H1 (cell line): ENCODE data around the gene CHST8. TPM values are rescaled to one million over a fixed set of nuclear protein-coding genes. Genes with fewer than 3 reads are reported as not detected.

Experiments used
- CTCF ChIA-PET: fragments of 300-600 bp; sonication (Branson Sonifier 250); formaldehyde crosslinking; loops from one replicate; lab custom pipeline; 2021; ENCODE audit not compliant: partially characterized antibody; lab: Charles Lee
- POLR2A ChIA-PET: fragments of 300-600 bp; sonication (Branson Sonifier 250); formaldehyde crosslinking; loops from one replicate; lab custom pipeline; 2021; ENCODE audit warnings: inconsistent platforms; ENCODE audit not compliant: partially characterized antibody; lab: Charles Lee
- DNase-seq, 2 experiments: peaks; one replicate each; pipeline versions ENCODE4 v3.0.0 to v3.0.0-alpha.2; 2010 to 2022; ENCODE audit warnings: low spot score in 2 of 2, low read depth in 1 of 2, mixed read lengths in 1 of 2
- FAIRE-seq: peaks from 2 replicates; lab custom pipeline; 2011; peaks lifted over from hg19 to GRCh38; lab: Jason Lieb, UNC
- H2AFZ ChIP-seq: 2 replicates; pipeline ENCODE4 v1.8.1; 2012; ENCODE audit warnings: low read length, inconsistent platforms
- H2AK5ac ChIP-seq: 2 replicates; pipeline ENCODE4 v1.6.1; 2013; ENCODE audit warnings: low read depth, low read length
- H2BK120ac ChIP-seq: replicated peaks from 2 replicates; pipeline ENCODE3; 2013; ENCODE audit warnings: low read depth, low read length, inconsistent platforms
- H2BK12ac ChIP-seq: 2 replicates; pipeline ENCODE4 v1.6.1; 2013; ENCODE audit warnings: low read depth, low read length
- H2BK15ac ChIP-seq: 2 replicates; pipeline ENCODE4 v1.6.1; 2013; ENCODE audit warnings: low read length
- H2BK20ac ChIP-seq: 2 replicates; pipeline ENCODE4 v1.6.1; 2013; ENCODE audit warnings: low read length
- H2BK5ac ChIP-seq: 2 replicates; pipeline ENCODE4 v1.6.1; 2013; ENCODE audit warnings: low read depth, low read length
- H3K14ac ChIP-seq: 2 replicates; pipeline ENCODE4 v1.6.1; 2013; ENCODE audit warnings: inconsistent platforms; ENCODE audit not compliant: insufficient read length
- H3K18ac ChIP-seq: 2 replicates; pipeline ENCODE4 v1.6.1; 2013; ENCODE audit warnings: low read length; ENCODE audit errors: extremely low read depth
- H3K23ac ChIP-seq: 2 replicates; pipeline ENCODE4 v1.6.1; 2013; ENCODE audit warnings: inconsistent platforms; ENCODE audit not compliant: insufficient read length
- H3K23me2 ChIP-seq: 2 replicates; pipeline ENCODE4 v1.6.1; 2013; ENCODE audit warnings: low read depth, low read length
- H3K27ac ChIP-seq: 2 replicates; pipeline ENCODE4 v1.6.1; 2011; ENCODE audit warnings: low read depth, low read length, inconsistent platforms
- H3K27me3 ChIP-seq, 4 experiments: replicated peaks in 1 of 4; 1 replicate in 1 of 4; 2 replicates in 3 of 4; pipeline versions ENCODE4 v1.6.1 to v1.8.1; 2011 to 2013; ENCODE audit warnings: low read length in 3 of 4, mild to moderate bottlenecking in 3 of 4, inconsistent platforms in 2 of 4, mixed read lengths in 2 of 4, moderate library complexity in 1 of 4; ENCODE audit not compliant: control insufficient read depth in 3 of 4, insufficient read depth in 3 of 4; ENCODE audit errors: extremely low read depth in 1 of 4
- H3K36me3 ChIP-seq, 4 experiments: 2 replicates each; pipeline versions ENCODE4 v1.6.1 to v1.8.1; 2011 to 2013; ENCODE audit warnings: mild to moderate bottlenecking in 4 of 4, low read length in 3 of 4, moderate library complexity in 2 of 4, control low read depth in 1 of 4, inconsistent platforms in 1 of 4; ENCODE audit not compliant: insufficient read depth in 4 of 4, control insufficient read depth in 2 of 4
- H3K4ac ChIP-seq: replicated peaks from 2 replicates; pipeline ENCODE3; 2013; ENCODE audit warnings: low read length, low read depth, mixed read lengths, inconsistent platforms; ENCODE audit not compliant: insufficient read length
- H3K4me1 ChIP-seq, 4 experiments: replicated peaks in 1 of 4; 1 replicate in 1 of 4; 2 replicates in 3 of 4; pipeline versions ENCODE4 v1.6.1 to v1.8.1; 2011 to 2013; ENCODE audit warnings: low read length in 3 of 4, inconsistent platforms in 2 of 4, mixed read lengths in 1 of 4; ENCODE audit not compliant: insufficient read depth in 4 of 4, control insufficient read depth in 3 of 4
- H3K4me2 ChIP-seq, 2 experiments: 2 replicates each; pipeline versions ENCODE4 v1.6.1 to v1.8.1; 2011 to 2013; ENCODE audit warnings: low read depth in 2 of 2, low read length in 2 of 2, control low read depth in 1 of 2, inconsistent platforms in 1 of 2, mild to moderate bottlenecking in 1 of 2; ENCODE audit not compliant: insufficient read depth in 1 of 2
- H3K4me3 ChIP-seq, 4 experiments: fragments of 200-600, 300-600 bp in 1 of 4; sonication (generic), shearing (Covaris generic), sonication (Bioruptor Twin) in 1 of 4; 2 replicates each; pipeline versions ENCODE4 v1.5.1 to v1.8.1; 2011 to 2016; ENCODE audit warnings: low read length in 4 of 4, low read depth in 3 of 4, control low read depth in 2 of 4, inconsistent platforms in 2 of 4, mild to moderate bottlenecking in 2 of 4, mixed read lengths in 1 of 4, moderate library complexity in 1 of 4; ENCODE audit not compliant: insufficient read depth in 2 of 4; ENCODE audit errors: extremely low read depth in 1 of 4
- H3K56ac ChIP-seq: replicated peaks from 2 replicates; pipeline ENCODE3; 2013; ENCODE audit warnings: low read depth, mild to moderate bottlenecking, mixed read lengths, low read length, inconsistent platforms; ENCODE audit not compliant: insufficient read length
- H3K79me1 ChIP-seq: 2 replicates; pipeline ENCODE4 v1.6.1; 2013; ENCODE audit warnings: low read depth, low read length, control low read depth
- H3K79me2 ChIP-seq, 2 experiments: 2 replicates each; pipeline versions ENCODE4 v1.6.1 to v1.8.1; 2012 to 2013; ENCODE audit warnings: low read length in 2 of 2, mild to moderate bottlenecking in 2 of 2, inconsistent platforms in 1 of 2; ENCODE audit not compliant: insufficient read depth in 2 of 2, control insufficient read depth in 1 of 2
- H3K9ac ChIP-seq, 4 experiments: replicated peaks in 1 of 4; 1 replicate in 1 of 4; 2 replicates in 3 of 4; pipeline versions ENCODE4 v1.6.1 to v1.8.1; 2011 to 2013; ENCODE audit warnings: low read depth in 3 of 4, low read length in 3 of 4, control low read depth in 2 of 4, mild to moderate bottlenecking in 2 of 4, moderate library complexity in 2 of 4, inconsistent platforms in 1 of 4; ENCODE audit errors: extremely low read depth in 1 of 4
- H3K9me3 ChIP-seq, 2 experiments: 2 replicates each; pipeline versions ENCODE4 v1.6.1 to v1.8.1; 2012 to 2013; ENCODE audit warnings: mild to moderate bottlenecking in 2 of 2, moderate library complexity in 2 of 2, control low read depth in 1 of 2, inconsistent platforms in 1 of 2, low read depth in 1 of 2, low read length in 1 of 2, mixed read lengths in 1 of 2; ENCODE audit not compliant: insufficient read depth in 2 of 2
- H4K20me1 ChIP-seq, 2 experiments: replicated peaks in 1 of 2; 2 replicates each; pipeline versions ENCODE3 to v1.8.1; 2011 to 2013; ENCODE audit warnings: inconsistent platforms in 2 of 2, low read length in 2 of 2, mild to moderate bottlenecking in 1 of 2; ENCODE audit not compliant: insufficient read depth in 2 of 2, control insufficient read depth in 1 of 2
- H4K5ac ChIP-seq: 2 replicates; pipeline ENCODE4 v1.6.1; 2013; ENCODE audit warnings: low read length, low read depth, mixed read lengths, inconsistent platforms; ENCODE audit not compliant: insufficient read length
- H4K8ac ChIP-seq: 2 replicates; pipeline ENCODE4 v1.8.0; 2013; ENCODE audit warnings: mild to moderate bottlenecking, moderate library complexity, low read length, inconsistent platforms; ENCODE audit not compliant: insufficient read depth; ENCODE audit errors: extremely low read depth
- H4K91ac ChIP-seq: replicated peaks from 2 replicates; pipeline ENCODE3; 2013; ENCODE audit warnings: low read length, mixed read lengths, inconsistent platforms; ENCODE audit not compliant: insufficient read length
- ASH2L ChIP-seq: fragments of 200-600, 300-600 bp; sonication (generic); IDR thresholded peaks from one replicate; pipeline ENCODE4 v1.7.1; 2017; ENCODE audit warnings: low read length
- BCL11A ChIP-seq, 2 experiments: IDR thresholded peaks; one replicate each; pipeline ENCODE4 v1.6.1; 2011; ENCODE audit warnings: low read depth in 2 of 2, low read length in 2 of 2, mild to moderate bottlenecking in 2 of 2
- CTBP2 ChIP-seq: IDR thresholded peaks from 2 replicates; pipeline ENCODE4 v1.7.0; 2011; ENCODE audit warnings: borderline replicate concordance, mild to moderate bottlenecking, moderate library complexity, mixed read lengths, low read length; ENCODE audit not compliant: insufficient read depth, insufficient read length
- GABPA ChIP-seq: IDR thresholded peaks from 2 replicates; pipeline ENCODE4 v1.6.1; 2011; ENCODE audit warnings: mild to moderate bottlenecking, low read length, moderate library complexity, borderline replicate concordance; ENCODE audit not compliant: insufficient read depth
- JUN ChIP-seq: IDR thresholded peaks from 2 replicates; pipeline ENCODE4 v1.6.1; 2011; ENCODE audit warnings: low read depth, mild to moderate bottlenecking, improper control_type of control experiment, low read length
- NANOG ChIP-seq: IDR thresholded peaks from 2 replicates; pipeline ENCODE4 v1.6.1; 2011; ENCODE audit warnings: low read length, low read depth, mild to moderate bottlenecking, inconsistent platforms; ENCODE audit not compliant: insufficient read depth, poor library complexity, severe bottlenecking
- PHF8 ChIP-seq: fragments of 200-600 bp; sonication (generic); conservative IDR thresholded peaks from 2 replicates; pipeline ENCODE4 v1.7.1; 2012; ENCODE audit warnings: low read depth, mild to moderate bottlenecking, inconsistent platforms, low read length, moderate library complexity
- SP2 ChIP-seq: IDR thresholded peaks from 2 replicates; pipeline ENCODE4 v1.6.1; 2012; ENCODE audit warnings: mild to moderate bottlenecking, low read length, inconsistent platforms
- SP4 ChIP-seq: IDR thresholded peaks from 2 replicates; pipeline ENCODE4 v1.6.1; 2012; ENCODE audit warnings: low read length, inconsistent platforms
- WGBS, 2 experiments: shearing (Covaris generic) in 1 of 2; methylation state at CpG; one replicate each; pipeline versions ENCODE4 v1.1.6 to v1.1.7; 2013 to 2015; ENCODE audit warnings: low lambda C conversion rate in 2 of 2, mixed read lengths in 2 of 2, inconsistent platforms in 1 of 2, low coverage in 1 of 2, missing lambda C conversion rate in 1 of 2; ENCODE audit not compliant: insufficient replicate concordance in 2 of 2, insufficient coverage in 1 of 2, insufficient read length in 1 of 2; ENCODE audit errors: extremely low coverage in 1 of 2, missing lambda C conversion rate in 1 of 2; 5-methylcytosine and 5-hydroxymethylcytosine counted together
- polyA plus RNA-seq, 7 experiments: library from polyadenylated mRNA; depleted of rRNA in 3 of 7; stranded (reverse) in 5 of 7; unstranded in 2 of 7; fragments of >200 nt in 5 of 7; fragments of 200-250 nt in 2 of 7; gene quantifications; 1 replicate in 5 of 7; 2 replicates in 1 of 7; 4 replicates in 1 of 7; pipeline versions ENCODE4 v1.2.1 to v1.2.3, GENCODE V29; 2011 to 2013; ENCODE audit warnings: missing spikeins in 2 of 7, mixed read lengths in 2 of 7
- total RNA-seq: library from RNA; stranded (reverse); fragmentation: NEBNext Ultra II Directional; extraction: Animal tissue kit (Norgen Biotek cat#: 25700); gene quantifications from 2 replicates; pipeline ENCODE4 v1.2.1, GENCODE V29; 2021

Gene CHST8
- total and polyA plus RNA-seq, 2 of the 8 experiments (the other 6 are each of a cell fraction or from before 2014, with no cell fraction given): 10.8 to 28.2 TPM

- DNase-seq: no peak
- Histone ChIP-seq H3K36me3 (no peaks in the 10 kb centered on the region), H3K4me2 (no peak overlapping the region), H3K4me3 (no peak overlapping the region), H2AK5ac (no peak overlapping the region), H3K4ac (no peak overlapping the region), H3K4me1 (no peaks in the 10 kb centered on the region), H2AFZ (no peak overlapping the region), H3K9me3 (no peaks in the 10 kb centered on the region), H3K79me1 (no peaks in the 10 kb centered on the region; the same call in 1 of the 2 replicates), H3K9ac (no peak overlapping the region), H3K79me2 (no peaks in the 10 kb centered on the region), H2BK15ac (no peak overlapping the region), H4K91ac (no peak overlapping the region), H4K20me1 (peaks cover 0 to 1% of the 10 kb centered on the region in 2 experiments), H2BK20ac (no peak overlapping the region), H3K27me3 (no peaks in the 10 kb centered on the region; a peak in 1 of 7 replicates), H3K27ac (no peak overlapping the region), H4K8ac (no peak overlapping the region), H4K5ac (no peak overlapping the region), H2BK120ac (no peak overlapping the region), H3K23me2 (no peaks in the 10 kb centered on the region), H3K56ac (no peak overlapping the region), H3K18ac (no peak overlapping the region), H2BK5ac (no peak overlapping the region), H3K14ac (no peak overlapping the region), H3K23ac (no peak overlapping the region), H2BK12ac (no peak overlapping the region)
- ChIA-PET CTCF (interaction anchor here (1.2 kb wide), 1 partner anchor 32 kb away, joined by 3 read pairs; no protein-coding TSS in a partner anchor), POLR2A (no interaction called here)
- no peak for TF ChIP-seq PHF8
- TF ChIP-seq SP4: no peak
- TF ChIP-seq JUN: no peak
- TF ChIP-seq NANOG: no peak
- no peak for TF ChIP-seq ASH2L
- no peak for TF ChIP-seq GABPA
- TF ChIP-seq CTBP2: no peak
- no peak for TF ChIP-seq SP2
- no peak for TF ChIP-seq BCL11A (IDR thresholded peaks at IDR 0.05; ENCODE audit: low read depth in 2 of 2, low read length in 2 of 2)
- no peak for FAIRE-seq
- WGBS, 2 experiments: 90% methylated on average over 8 of the region's 8 CpGs; no CpG with 5 or more reads in 1 of the 2 experiments
Measured at GRCh38 chr19:33746159-33746558, 124.4 kb downstream of the CHST8 start.
